Measurements from ENCODE around the gene RRAGB.

The RRAGB gene

DNA sequence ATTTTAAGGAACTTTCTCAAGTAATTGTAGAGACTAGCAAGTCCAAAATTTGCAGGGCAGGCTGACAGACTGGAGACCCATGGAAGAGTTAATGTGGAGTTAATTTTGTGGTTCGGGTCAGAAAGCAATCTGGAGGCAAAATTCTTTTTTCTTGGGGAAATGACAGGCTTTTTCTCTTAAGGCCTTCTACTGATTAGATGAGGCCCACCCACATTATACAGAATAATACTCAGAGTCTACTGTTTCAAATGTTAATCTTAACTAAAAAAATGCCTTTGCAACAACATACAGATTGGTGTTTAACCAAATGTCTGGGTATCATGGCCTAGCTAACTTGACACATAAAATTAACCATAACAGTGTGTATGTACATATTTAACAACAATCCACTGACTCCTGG, 32.7 kb downstream of the RRAGB start:
- no peak for TF ChIP-seq GATA3 (IDR thresholded peaks at IDR 0.05; ENCODE audit: low read depth, low read length)
- TF ChIP-seq GATA2 (IDR thresholded peaks at IDR 0.05; ENCODE audit: low read depth, low read length): no peak

DNA sequence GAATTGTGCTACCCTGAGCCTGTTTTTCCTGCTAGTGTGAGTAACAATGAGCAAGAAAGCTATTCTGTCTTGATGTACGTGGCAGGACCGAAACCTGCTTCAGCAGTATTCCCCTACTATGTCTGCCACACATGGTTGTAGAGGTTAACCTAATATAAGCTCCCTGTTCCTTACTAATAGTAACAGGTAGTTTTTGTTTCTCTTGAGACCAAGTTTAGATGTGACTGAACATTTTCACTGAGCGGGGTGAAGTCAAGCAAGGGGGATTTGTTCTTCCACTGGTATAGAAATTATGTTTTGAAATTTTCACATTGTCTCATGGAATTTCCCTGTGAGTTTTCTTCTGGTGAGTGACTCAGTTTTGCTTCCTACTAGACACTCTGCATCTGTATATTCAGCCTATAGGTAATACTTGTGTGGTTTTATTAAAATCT, 37.3 kb downstream of the RRAGB start:
- TF ChIP-seq GATA3 (IDR thresholded peaks at IDR 0.05; ENCODE audit: low read depth, low read length) (no peak), GATA2 (IDR thresholded peaks at IDR 0.05; ENCODE audit: low read depth, low read length) (no peak)

DNA sequence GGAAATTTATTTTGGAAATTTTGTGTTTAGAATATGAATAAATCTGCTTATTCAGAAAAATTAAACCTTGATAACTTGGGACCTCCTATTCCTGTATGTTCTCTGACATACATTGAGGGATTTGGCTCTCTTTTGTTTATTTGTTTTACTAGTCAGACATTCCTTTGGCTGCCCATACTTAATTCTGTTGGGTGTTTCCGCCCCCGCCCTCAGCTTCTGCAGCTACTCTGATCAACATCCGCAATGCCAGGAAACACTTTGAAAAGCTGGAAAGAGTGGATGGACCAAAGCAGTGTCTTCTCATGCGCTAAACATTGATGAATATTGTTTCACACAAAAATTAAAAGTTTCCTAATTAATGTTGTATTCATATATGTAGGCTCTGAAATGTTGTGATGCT, 40.5 kb downstream of the RRAGB start:
- TF ChIP-seq GATA2 (IDR thresholded peaks at IDR 0.05; ENCODE audit: low read depth, low read length): no peak
- no peak for TF ChIP-seq GATA3 (IDR thresholded peaks at IDR 0.05; ENCODE audit: low read depth, low read length)

DNA sequence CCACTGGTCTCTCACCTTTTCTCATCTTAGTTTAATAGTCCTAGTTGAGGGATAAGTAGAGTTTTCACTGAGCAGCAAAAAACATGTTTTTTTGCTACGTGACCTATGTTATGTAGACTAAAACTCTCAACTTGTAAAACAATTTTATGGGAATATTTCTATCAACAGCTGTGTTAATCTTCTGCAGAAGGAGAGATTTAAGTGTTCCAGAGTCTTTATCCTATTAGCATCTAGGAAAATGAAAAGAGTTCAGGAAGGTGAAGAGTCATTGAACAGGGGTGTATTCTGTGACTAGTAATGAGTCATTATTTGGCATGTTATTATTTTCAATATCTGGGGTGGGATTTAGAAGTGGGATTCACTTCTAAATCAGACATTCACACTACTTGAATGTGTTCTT, 41.9 kb downstream of the RRAGB start:
- TF ChIP-seq GATA3 (IDR thresholded peaks at IDR 0.05; ENCODE audit: low read depth, low read length): no peak
- no peak for TF ChIP-seq GATA2 (IDR thresholded peaks at IDR 0.05; ENCODE audit: low read depth, low read length)

DNA sequence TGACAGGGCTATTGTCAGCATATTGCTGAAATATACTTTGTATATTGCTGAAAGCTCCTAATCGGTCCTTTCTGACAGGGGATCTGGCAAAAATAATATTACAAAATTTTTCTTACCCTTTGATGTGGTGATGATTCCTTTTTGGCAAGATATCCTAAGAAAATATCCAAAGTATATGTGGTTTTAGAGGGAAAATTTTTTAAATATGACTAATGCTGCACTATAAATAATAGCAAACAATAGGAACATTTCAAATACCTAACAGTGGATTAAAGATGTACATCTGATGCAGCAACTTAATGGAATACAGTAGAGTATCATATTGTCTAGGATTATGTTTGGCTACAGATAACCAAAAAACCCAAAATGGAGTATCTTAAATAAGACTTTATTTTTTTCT, 49.6 kb downstream of the RRAGB start:
- TF ChIP-seq GATA3 (IDR thresholded peaks at IDR 0.05; ENCODE audit: low read depth, low read length): no peak

DNA sequence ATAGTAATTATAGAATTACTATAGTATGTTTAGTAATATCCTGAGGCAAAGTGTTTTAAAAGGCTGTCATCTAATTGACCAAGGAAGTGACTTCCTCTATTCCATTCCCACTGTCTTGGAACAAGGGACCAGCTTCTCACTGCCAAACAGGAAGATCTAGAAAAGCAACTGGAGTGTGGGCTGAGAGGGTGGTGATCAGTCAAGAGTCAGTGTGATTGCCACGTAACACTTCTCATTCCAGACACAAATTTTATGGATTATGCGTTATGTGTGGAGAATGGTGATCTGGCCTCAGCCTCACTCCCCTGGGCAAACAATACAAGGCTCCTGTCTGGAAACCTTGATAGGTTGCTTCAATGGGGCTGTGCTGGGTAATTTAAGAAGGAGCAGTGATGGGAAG, 60.0 kb downstream of the RRAGB start:
- TF ChIP-seq GATA3 (IDR thresholded peaks at IDR 0.05; ENCODE audit: low read depth, low read length): no peak
- TF ChIP-seq GATA2 (IDR thresholded peaks at IDR 0.05; ENCODE audit: low read depth, low read length): no peak

DNA sequence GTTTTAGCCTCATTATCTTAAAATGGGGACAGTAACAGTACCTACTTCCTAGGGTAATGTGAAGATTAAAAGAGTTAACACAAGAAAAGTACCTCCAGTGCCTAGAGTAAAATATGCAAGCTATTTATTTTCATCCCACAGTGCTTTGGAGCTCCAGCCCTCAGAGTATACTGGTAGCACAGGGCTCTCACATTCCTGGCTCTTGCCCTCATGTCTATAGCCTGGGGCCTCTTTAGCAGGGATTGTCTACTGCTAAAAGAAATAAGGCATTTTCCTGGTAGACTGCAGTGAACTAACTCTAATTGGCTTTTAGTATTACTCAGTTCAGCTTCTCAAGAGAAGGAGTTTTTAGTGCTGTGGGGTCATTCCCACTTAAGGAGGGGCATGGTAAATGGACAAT, 60.8 kb downstream of the RRAGB start:
- TF ChIP-seq GATA3 (IDR thresholded peaks at IDR 0.05; ENCODE audit: low read depth, low read length): no peak

DNA sequence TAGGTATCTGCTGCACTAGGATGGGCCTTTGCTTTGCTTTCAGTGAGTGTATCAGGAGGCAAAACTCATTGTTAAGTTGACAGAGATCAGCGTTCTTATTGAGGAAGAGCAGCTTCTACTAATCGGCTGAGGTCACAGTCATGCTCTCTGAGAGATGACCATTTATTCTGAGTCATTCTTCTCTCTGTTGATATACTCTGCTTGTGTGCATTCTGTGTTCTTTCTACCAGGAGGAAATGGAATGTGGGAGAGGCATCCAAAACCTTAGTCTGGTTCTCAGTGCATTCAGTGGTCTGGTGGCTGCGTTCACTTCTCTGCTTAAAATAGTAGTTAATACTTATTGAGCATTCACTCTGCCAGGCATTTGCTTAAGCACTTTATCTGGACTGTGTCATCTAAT, 66.2 kb downstream of the RRAGB start:
- no peak for TF ChIP-seq GATA2 (IDR thresholded peaks at IDR 0.05; ENCODE audit: low read depth, low read length)
- no peak for TF ChIP-seq GATA3 (IDR thresholded peaks at IDR 0.05; ENCODE audit: low read depth, low read length)

DNA sequence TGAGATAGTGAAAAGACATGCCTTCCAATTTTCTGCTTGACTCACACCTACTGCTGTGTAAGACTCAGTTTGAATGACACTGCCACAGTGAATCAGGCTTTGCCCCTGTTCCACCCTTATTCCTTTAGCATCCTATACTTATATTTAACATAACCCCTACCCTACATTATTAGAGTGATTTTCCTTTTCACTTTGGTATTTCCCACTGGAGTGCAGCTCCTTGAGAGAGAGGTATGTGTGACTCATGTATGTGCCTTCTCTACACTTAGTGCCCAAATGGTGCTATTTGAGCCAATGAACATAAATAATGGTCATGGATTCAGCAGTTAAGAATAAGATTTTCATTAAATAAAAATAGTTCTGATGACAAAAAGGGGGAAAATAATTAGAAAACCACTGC, 69.5 kb downstream of the RRAGB start:
- TF ChIP-seq GATA2 (IDR thresholded peaks at IDR 0.05; ENCODE audit: low read depth, low read length) (no peak), GATA3 (IDR thresholded peaks at IDR 0.05; ENCODE audit: low read depth, low read length) (no peak)

DNA sequence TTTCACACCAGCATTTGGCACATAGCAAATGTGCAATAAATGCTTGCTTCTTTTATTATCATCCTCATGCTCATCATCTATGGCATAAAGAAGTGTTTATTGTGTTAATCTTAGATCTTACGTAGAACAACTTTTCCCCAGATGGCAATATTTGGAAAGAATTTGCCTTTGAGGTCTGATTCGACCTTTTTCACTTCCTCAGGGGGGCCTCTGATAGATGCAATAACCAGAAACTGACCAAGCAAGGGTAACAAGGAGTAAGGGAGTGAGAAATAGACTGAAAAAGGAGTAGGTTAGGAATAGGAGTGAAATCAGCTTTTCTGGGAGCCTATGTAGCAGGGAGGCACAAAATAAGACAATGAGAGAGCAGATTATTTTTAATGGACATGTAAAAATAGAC, 70.2 kb downstream of the RRAGB start:
- TF ChIP-seq GATA2 (IDR thresholded peaks at IDR 0.05; ENCODE audit: low read depth, low read length) (no peak), GATA3 (IDR thresholded peaks at IDR 0.05; ENCODE audit: low read depth, low read length) (no peak)

DNA sequence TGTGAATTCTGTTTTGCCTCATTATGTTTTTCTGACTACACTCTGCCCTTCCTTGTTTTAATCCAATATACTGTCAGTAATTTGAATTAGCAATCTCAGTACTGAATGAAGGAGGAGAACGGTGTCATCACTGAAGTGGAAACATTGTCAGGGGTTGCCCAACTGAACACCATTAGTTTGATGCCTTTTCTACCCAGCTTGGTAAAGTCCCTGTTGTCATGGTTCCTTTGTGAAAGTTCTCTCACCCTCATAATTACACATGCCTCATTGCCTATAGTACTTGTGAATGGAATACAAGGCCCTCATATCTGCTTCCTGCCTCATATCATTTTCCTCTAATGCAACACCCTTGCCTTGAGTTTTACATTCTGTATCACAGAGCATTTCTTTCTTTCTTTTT, 76.9 kb downstream of the RRAGB start:
- TF ChIP-seq GATA2 (IDR thresholded peaks at IDR 0.05; ENCODE audit: low read depth, low read length) (no peak), GATA3 (IDR thresholded peaks at IDR 0.05; ENCODE audit: low read depth, low read length) (no peak)

DNA sequence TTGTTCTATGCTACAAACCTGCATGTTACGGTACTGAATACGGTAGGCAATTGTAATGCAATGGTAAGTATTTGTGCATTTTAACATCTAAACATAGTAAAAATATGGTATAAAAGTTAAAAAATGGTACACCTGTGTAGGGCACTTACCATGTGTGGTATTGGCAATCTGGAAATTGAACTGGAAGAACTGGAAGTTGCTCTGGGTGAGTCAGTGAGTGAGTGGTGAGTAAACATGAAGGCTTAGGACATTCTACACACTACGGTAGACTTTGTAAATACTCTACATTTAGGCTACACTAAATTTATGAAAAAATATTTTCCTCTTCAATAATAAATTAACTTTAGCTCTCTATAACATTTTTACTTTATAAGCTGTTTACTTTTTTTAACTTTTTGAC, 78.9 kb downstream of the RRAGB start:
- TF ChIP-seq GATA2 (IDR thresholded peaks at IDR 0.05; ENCODE audit: low read depth, low read length) (no peak), GATA3 (IDR thresholded peaks at IDR 0.05; ENCODE audit: low read depth, low read length) (no peak)

DNA sequence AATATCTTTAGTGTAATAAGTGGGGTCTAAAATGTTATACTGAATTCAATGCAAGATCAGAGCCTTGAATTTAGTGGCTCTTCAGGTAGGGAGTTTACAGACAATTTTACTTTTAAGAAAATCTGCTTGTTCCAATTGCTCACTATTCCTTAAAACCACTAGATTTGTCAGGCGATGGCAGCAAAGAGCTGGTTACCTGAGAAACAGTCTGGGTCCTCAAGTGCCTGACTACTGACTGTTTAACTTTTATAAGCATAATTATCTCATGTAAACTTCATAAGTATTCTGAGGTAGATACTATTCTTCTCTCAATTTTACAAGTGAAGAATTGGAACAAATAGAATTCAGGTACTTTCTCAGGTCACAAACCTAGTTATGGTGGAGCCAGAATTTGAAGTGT, 84.3 kb downstream of the RRAGB start:
- no peak for TF ChIP-seq GATA3 (IDR thresholded peaks at IDR 0.05; ENCODE audit: low read depth, low read length)
- TF ChIP-seq GATA2 (IDR thresholded peaks at IDR 0.05; ENCODE audit: low read depth, low read length): no peak
